Activated CD8-positive, alpha-beta memory T cell treated with anti-CD3 and anti-CD28 coated beads for 1 hour (primary cell): Measurements from ENCODE around the gene RDH11.
"Not testable (repeated sequence)": the region's sequence is repeated elsewhere in the genome, so short reads cannot be mapped to it uniquely, and the experiment has no call there.

ENCODE experiments used
- DNase-seq, 2 donors: peaks; one replicate each; pipeline ENCODE4 v3.0.0-alpha.2; 2020; ENCODE audit warnings: low read depth in 1 of 2; ENCODE audit errors: extremely low read depth in 1 of 2

Gene RDH11

GRCh38 chr14:67704484-67705089 lies 9.0 kb upstream of the RDH11 start:
- no peak for DNase-seq

GRCh38 chr14:67703997-67704396 lies 8.4 kb upstream of the RDH11 start:
- no peak for DNase-seq

GRCh38 chr14:67701492-67701891 lies 5.9 kb upstream of the RDH11 start, which contains the start of gene RDH12:
RDH12 (plus strand) TSS chr14:67701886; CDS start chr14:67722643, 20,757 bp downstream.
- not testable (repeated sequence) for DNase-seq

GRCh38 chr14:67698179-67698578 lies 2.6 kb upstream of the RDH11 start:
- no peak for DNase-seq

GRCh38 chr14:67697006-67697405 lies 1.4 kb upstream of the RDH11 start:
- no peak for DNase-seq

GRCh38 chr14:67694791-67695393 lies 672 bp downstream of the RDH11 start:
- peak; percentile 24 to 29 for DNase-seq

- no peak for DNase-seq
These were observed 5.6 kb downstream of the RDH11 start for GRCh38 chr14:67690011-67690410.

- DNase-seq, result no peak
These were observed 11.7 kb downstream of the RDH11 start for GRCh38 chr14:67683842-67684241.

GRCh38 chr14:67680941-67681340 lies 14.6 kb downstream of the RDH11 start:
- DNase-seq, result no peak

GRCh38 chr14:67680121-67680602 lies 15.4 kb downstream of the RDH11 start:
- no peak for DNase-seq

GRCh38 chr14:67679006-67679405 lies 16.6 kb downstream of the RDH11 start:
- no peak for DNase-seq

- no peak for DNase-seq
These were observed 20.4 kb downstream of the RDH11 start for GRCh38 chr14:67675219-67675582.

GRCh38 chr14:67674480-67675218 lies 20.9 kb downstream of the RDH11 start, which contains the start of gene VTI1B:
VTI1B (minus strand) TSS chr14:67674632; CDS start chr14:67674489, 143 bp downstream.
- peak; percentile 38 to 70 for DNase-seq

- no peak for DNase-seq
These were observed 21.5 kb downstream of the RDH11 start for GRCh38 chr14:67674139-67674479.

- DNase-seq, result no peak
These were observed 22.1 kb downstream of the RDH11 start for GRCh38 chr14:67673451-67673850.

GRCh38 chr14:67668559-67668958 lies 27.0 kb downstream of the RDH11 start:
- no peak for DNase-seq

GRCh38 chr14:67666750-67667449 lies 28.7 kb downstream of the RDH11 start:
- DNase-seq, result no peak

GRCh38 chr14:67665868-67666267 lies 29.7 kb downstream of the RDH11 start:
- DNase-seq, result no peak

GRCh38 chr14:67663633-67664032 lies 31.9 kb downstream of the RDH11 start:
- no peak for DNase-seq

GRCh38 chr14:67653651-67654280 lies 41.8 kb downstream of the RDH11 start:
- DNase-seq, result no peak

GRCh38 chr14:67652189-67652588 lies 43.4 kb downstream of the RDH11 start:
- no peak for DNase-seq
